ENCODE results near the gene REXO1.

DNA sequence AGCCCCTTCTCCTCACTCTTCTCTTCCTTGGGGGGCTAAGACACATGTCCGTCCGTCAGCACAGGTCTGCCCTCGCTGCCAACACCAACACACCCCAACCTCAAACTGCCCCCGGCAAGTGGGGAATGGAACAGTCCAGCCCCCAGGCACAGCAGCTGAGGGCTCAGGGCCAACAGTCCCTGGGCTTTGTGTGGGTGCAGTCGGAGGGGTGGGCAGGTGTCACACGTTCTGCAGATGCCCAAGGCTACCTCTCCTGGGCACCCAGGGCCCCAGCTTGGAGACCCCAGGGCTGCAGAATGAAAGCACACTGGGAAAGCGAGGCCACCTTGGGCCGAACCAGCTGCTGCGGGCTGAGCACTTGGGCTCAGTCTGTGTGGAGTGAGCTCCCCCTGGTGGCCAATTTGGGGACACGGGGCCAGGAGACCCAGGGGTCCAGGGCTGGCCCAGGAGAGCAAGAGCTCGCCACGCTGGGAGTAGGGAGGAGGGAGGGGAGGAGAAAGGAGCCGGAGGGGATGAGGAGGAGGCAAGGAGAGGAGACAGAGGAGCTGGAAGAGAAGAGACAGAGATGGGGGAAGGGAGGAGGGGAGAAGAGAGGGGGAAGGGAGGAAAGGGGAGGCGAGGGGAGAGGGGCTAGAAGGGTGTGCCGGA lies 22.2 kb downstream of the REXO1 start:
- TF ChIP-seq RFX5 (IDR thresholded peaks at IDR 0.05; ENCODE audit: borderline replicate concordance, low read depth, low read length) = no peak
- TF ChIP-seq SRF (IDR thresholded peaks at IDR 0.05; ENCODE audit: low read depth, low read length) = no peak
- no peak for TF ChIP-seq POLR2A (IDR thresholded peaks at IDR 0.05; ENCODE audit: control extremely low read depth in 1 of 2, low read depth in 2 of 2, low read length in 2 of 2)
- TF ChIP-seq, protein P1, sequence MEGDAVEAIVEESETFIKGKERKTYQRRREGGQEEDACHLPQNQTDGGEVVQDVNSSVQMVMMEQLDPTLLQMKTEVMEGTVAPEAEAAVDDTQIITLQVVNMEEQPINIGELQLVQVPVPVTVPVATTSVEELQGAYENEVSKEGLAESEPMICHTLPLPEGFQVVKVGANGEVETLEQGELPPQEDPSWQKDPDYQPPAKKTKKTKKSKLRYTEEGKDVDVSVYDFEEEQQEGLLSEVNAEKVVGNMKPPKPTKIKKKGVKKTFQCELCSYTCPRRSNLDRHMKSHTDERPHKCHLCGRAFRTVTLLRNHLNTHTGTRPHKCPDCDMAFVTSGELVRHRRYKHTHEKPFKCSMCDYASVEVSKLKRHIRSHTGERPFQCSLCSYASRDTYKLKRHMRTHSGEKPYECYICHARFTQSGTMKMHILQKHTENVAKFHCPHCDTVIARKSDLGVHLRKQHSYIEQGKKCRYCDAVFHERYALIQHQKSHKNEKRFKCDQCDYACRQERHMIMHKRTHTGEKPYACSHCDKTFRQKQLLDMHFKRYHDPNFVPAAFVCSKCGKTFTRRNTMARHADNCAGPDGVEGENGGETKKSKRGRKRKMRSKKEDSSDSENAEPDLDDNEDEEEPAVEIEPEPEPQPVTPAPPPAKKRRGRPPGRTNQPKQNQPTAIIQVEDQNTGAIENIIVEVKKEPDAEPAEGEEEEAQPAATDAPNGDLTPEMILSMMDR (IDR thresholded peaks at IDR 0.05; ENCODE audit: control extremely low read depth in 1 of 3, insufficient read depth in 1 of 3, low read depth in 1 of 3, low read length in 3 of 3) = peak; percentile 91 to 95 (median 93)
- no peak for TF ChIP-seq BACH1 (IDR thresholded peaks at IDR 0.05; ENCODE audit: low read length)
- no peak for TF ChIP-seq HDAC2 (IDR thresholded peaks at IDR 0.05; ENCODE audit: borderline replicate concordance in 1 of 2, low read depth in 2 of 2, low read length in 2 of 2)
- TF ChIP-seq, protein P2, sequence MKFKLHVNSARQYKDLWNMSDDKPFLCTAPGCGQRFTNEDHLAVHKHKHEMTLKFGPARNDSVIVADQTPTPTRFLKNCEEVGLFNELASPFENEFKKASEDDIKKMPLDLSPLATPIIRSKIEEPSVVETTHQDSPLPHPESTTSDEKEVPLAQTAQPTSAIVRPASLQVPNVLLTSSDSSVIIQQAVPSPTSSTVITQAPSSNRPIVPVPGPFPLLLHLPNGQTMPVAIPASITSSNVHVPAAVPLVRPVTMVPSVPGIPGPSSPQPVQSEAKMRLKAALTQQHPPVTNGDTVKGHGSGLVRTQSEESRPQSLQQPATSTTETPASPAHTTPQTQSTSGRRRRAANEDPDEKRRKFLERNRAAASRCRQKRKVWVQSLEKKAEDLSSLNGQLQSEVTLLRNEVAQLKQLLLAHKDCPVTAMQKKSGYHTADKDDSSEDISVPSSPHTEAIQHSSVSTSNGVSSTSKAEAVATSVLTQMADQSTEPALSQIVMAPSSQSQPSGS (IDR thresholded peaks at IDR 0.05; ENCODE audit: low read length) = no peak
- TF ChIP-seq CREB1 (IDR thresholded peaks at IDR 0.05) = no peak

Measured in H1 (cell line).